OCI-LY1 (cell line): ENCODE results near the gene PAPOLA.

Source experiments
- CTCF ChIP-seq: fragments of 200-600 bp; sonication (generic), shearing (Covaris generic); IDR thresholded peaks from 2 replicates; pipeline ENCODE4 v1.5.1; 2017; ENCODE audit warnings: mild to moderate bottlenecking, antibody characterized with exemption, low read length, moderate library complexity, mixed read lengths
- EZH2 ChIP-seq: fragments of 200-600 bp; sonication (generic), shearing (Covaris generic); IDR thresholded peaks from 2 replicates; pipeline ENCODE4 v1.8.0; 2017; ENCODE audit warnings: borderline replicate concordance, mixed run types, mild to moderate bottlenecking, antibody characterized with exemption, low read length, moderate library complexity, mixed read lengths

GRCh38 chr14:96602186-96602585 is 100.0 kb downstream of the PAPOLA start:
- TF ChIP-seq CTCF (no peak), EZH2 (no peak)
